GM19099 (cell line): ENCODE results near the gene CYFIP1.

ENCODE experiments used
- POLR2A ChIP-seq: IDR thresholded peaks from 3 replicates; pipeline ENCODE4 v1.6.1; 2011; ENCODE audit warnings: low read depth; ENCODE audit not compliant: insufficient read length; ENCODE audit errors: extremely low read depth

CYFIP1 gene

GRCh38 chr15:22944651-22945050 lies 35.5 kb downstream of the CYFIP1 start:
- TF ChIP-seq POLR2A: no peak

DNA sequence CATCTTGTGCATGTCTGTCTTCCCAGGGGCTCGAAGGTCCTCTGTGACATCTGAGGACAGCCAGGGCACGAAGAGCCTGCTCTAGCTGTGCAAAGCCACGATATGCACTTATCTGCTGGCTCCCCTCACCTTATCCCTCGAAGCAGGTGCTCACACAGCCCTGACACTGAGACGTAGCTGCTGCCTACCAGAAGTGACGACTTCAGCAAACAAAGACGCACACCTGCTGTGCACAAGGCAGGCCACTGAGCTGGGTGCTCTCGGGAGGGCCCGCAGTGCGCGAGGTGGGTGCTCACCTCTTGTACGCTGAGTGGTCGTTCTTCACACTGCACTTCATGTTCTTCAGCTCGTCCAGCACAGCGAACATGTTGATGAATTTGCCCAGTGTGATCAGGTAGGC lies 37.3 kb downstream of the CYFIP1 start:
- TF ChIP-seq POLR2A: no peak

DNA sequence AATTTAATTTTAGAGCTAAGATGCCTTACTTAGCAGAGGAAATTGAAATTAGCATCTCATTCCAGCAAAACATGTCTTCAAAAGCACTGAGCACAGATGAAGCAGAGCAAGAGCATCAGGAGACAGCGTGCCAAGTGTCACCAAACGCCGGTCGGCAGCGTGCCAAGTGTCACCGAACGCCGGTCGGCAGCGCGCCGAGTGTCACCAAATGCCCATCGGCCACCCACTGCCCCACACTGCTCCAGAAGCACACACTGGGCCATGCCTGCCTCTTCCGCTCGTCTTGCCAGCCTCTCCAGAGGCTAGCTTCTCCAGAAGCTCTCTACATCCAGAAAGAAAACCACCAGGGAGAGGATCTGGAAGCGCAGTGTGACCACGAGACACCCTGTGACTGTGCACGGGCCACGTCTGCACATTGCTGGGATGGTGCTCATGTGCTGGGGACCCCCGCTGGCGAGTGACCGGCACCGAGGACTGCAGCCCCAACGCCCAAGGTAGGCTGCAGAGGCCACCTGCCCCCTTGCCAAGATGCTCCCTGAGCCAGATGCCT lies 37.8 kb downstream of the CYFIP1 start:
- no peak for TF ChIP-seq POLR2A

DNA sequence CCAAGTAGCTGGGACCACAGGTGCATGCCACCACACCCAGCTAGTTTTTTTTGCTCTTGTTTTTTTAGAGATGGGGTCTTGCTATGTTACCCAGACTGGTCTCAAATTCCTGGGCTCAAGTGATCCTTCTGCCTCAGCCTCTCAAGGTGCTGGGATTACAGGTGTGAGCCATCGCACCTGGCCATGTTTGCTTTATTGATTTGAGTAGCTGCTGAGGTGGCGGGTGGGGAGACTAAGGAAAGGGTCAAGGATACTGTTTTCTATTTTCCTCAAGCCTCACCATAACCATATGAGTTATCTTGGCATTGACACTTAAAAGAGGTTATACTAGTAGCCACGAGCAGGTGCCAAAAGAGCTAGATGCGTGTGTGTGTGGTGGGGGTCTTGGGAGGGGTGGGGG lies 39.0 kb downstream of the CYFIP1 start:
- TF ChIP-seq POLR2A: no peak

- no peak for TF ChIP-seq POLR2A
These were observed 40.5 kb downstream of the CYFIP1 start for GRCh38 chr15:22939652-22940061.

DNA sequence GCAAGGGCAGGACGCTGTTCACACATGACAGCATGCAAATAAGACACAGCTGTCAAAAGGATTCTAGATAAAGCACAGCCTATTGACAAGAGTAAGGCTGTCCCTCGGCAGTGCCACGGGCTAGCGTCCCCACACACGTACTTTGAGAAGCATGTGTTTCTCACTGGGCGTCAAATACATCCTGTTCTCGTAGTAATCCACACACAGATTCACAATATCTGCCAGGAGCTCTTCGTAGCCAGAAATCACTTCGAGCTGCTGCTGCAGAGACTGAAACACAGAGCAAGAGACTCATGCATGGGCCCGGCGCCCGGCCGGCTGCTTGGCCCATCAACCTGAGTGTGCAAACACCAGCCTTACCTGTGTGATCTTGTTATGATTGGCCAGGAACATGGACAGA lies 41.1 kb downstream of the CYFIP1 start:
- TF ChIP-seq POLR2A: no peak

- no peak for TF ChIP-seq POLR2A
These were observed 43.3 kb downstream of the CYFIP1 start for GRCh38 chr15:22936577-22937472.

GRCh38 chr15:22933641-22934061 lies 46.5 kb downstream of the CYFIP1 start:
- TF ChIP-seq POLR2A: no peak

GRCh38 chr15:22931784-22932536 lies 48.2 kb downstream of the CYFIP1 start:
- no peak for TF ChIP-seq POLR2A

GRCh38 chr15:22930782-22931484 lies 49.2 kb downstream of the CYFIP1 start:
- no peak for TF ChIP-seq POLR2A

DNA sequence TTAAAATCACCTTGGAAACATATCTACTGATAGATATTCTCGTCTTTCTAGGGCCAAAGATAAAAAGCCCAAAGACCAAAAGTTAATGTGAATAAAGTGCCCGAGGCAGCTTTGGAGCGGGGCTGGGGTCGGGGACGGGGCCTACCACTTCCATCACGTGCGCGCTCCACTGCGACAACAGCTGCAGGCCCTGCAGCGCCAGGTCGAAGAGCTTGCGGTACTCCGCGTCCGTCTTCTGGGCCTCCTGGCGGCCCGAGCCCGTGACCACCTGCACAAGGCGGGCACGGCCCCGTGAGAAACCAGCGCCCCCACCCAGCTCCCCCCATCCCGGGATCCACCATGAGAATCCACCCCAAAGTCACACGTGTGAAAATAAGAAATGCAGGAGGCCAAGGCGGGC lies 52.4 kb downstream of the CYFIP1 start:
- TF ChIP-seq POLR2A: no peak

DNA sequence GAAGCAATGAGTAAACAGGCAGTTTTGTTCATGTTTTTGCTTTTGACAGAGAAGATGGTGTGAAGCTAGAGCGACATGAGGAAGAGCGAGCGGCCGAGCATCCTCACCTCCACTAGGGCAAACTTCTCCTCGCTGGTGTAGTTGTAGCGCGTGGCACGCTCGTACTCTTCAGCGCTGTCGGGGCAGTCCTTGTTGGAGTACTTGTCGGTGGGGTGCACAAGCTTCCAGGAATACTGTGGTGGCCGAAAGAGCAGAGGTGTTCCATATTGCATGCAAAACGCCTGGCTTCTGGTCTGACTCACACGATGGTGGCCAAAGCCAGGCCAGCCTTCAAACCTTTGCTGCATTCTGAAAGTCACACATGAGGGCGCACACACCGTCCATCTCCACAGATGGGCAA lies 54.3 kb downstream of the CYFIP1 start:
- TF ChIP-seq POLR2A: no peak

DNA sequence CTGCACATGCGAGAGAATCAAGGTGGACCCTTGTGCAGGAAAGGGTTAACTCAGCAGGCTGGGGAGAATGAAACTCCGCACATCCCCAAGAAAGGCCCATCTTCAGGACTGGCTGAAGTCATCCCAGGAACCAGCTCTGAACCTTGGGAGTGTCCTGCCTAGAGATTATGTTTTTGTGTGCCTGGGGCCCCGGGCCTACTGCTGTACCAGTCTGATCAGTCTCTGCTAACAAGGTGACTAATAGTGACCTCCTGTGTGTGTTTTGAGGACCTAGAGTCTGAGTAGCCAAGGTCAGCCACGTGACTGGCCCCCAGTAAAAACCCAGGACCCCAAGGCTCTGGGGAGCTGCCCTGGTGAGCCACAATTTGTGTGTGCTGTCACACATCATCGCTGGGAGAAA lies 58.2 kb downstream of the CYFIP1 start:
- TF ChIP-seq POLR2A: no peak

DNA sequence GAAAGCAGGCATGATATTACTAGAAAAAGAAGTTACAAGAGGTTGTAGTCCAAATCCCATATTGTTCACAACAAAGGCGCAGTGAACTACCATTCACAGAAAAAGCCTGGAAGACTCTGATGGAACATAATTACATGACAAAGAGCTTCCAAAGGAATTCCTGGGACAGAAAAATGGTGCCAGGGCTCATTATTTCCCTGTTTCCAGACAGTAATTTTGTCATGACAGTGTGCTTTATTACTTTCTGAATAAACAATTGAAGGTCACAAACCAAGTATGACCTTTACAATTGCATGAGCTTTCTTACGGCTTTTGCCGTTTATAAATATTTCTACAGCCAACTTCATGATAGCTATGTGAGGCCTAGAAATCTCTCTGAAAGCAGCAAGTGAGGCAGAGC lies 61.0 kb downstream of the CYFIP1 start:
- no peak for TF ChIP-seq POLR2A

DNA sequence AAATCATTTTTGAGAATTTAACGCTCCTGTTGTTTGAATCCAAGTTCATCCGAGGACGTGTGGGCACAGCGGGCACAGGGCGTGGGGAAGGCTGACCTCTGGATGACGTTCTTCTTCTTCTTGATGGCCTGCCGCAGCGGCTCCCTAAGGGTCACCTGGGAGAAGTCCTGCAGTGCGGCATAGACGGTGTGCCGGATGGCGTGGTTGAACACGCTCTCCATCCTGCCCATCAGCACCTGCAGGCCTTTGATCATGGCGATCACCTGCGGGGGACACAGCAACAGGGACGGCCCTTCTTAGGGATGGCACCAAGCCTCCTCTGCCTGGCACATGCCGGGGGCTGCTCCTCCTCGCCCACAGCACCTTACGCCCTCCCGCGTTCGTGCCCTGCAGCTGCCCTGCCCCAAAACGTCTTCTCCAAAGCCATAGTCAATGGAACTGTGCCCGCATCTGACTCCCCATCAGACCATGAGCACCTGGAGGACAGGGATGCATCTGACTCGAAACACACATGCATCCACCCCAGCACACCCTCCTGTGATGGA lies 61.5 kb downstream of the CYFIP1 start:
- no peak for TF ChIP-seq POLR2A

GRCh38 chr15:22918056-22918455 lies 62.1 kb downstream of the CYFIP1 start:
- TF ChIP-seq POLR2A: no peak

DNA sequence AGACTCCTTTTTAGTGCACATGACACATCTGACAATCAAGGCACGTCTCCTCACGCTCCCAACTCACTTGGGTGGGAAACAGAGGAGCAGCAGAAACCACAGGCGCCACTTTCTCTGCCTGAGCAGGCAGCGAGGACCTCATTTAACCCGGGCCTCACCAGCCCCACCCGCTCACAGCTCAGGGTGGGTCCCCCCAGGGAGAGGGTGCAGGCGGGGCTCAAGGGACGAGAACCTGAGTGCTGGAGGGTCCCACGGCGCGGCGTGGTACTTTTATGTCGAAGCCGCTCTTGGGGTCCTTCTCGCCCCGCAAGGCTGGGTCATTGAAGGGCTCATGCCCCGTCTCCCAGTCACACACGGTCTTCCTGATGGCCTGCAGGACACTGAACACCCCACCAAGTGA lies 62.6 kb downstream of the CYFIP1 start:
- TF ChIP-seq POLR2A: no peak
